GM23338 (cell line): ENCODE data around the gene PPP1CA. TPM values are rescaled to one million over a fixed set of nuclear protein-coding genes. Genes with fewer than 3 reads are reported as not detected.

ENCODE experiments used
- ATAC-seq: fragments of 200-7000 bp; cut with Tn5 transposase; 3 replicates; pipeline ENCODE4 v1.9.1; 2020
- DNase-seq: peaks from one replicate; pipeline ENCODE4 v3.0.0-alpha.2; 2015; ENCODE audit warnings: low spot score
- H2AFZ ChIP-seq: fragments of 200-600 bp; sonication (generic); 2 replicates; pipeline ENCODE4 v1.8.0; 2016; ENCODE audit warnings: antibody characterized with exemption, mild to moderate bottlenecking, moderate library complexity
- H3F3A ChIP-seq: fragments of 200-600 bp; sonication (generic); replicated peaks from 2 replicates; pipeline ENCODE4 v1.8.0; 2017; ENCODE audit warnings: antibody characterized with exemption, mixed run types, low read depth
- H3K27ac ChIP-seq: fragments of 200-600 bp; sonication (generic); 2 replicates; pipeline ENCODE4 v1.6.1; 2016; ENCODE audit warnings: low read depth
- H3K27me3 ChIP-seq: fragments of 200-600 bp; sonication (generic); 2 replicates; pipeline ENCODE4 v1.8.0; 2016; ENCODE audit warnings: mild to moderate bottlenecking, mixed run types, moderate library complexity; ENCODE audit not compliant: insufficient read depth
- H3K36me3 ChIP-seq: fragments of 200-600 bp; sonication (generic); 2 replicates; pipeline ENCODE4 v1.8.0; 2016; ENCODE audit warnings: mild to moderate bottlenecking; ENCODE audit not compliant: insufficient read depth
- H3K4me1 ChIP-seq: fragments of 200-600 bp; sonication (generic); 2 replicates; pipeline ENCODE4 v1.8.0; 2016; ENCODE audit warnings: mild to moderate bottlenecking, moderate library complexity; ENCODE audit not compliant: insufficient read depth
- H3K4me2 ChIP-seq: fragments of 200-600 bp; sonication (generic); 2 replicates; pipeline ENCODE4 v1.7.1; 2017; ENCODE audit warnings: mixed run types
- H3K4me3 ChIP-seq: fragments of 200-600 bp; sonication (generic); 2 replicates; pipeline ENCODE4 v1.6.1; 2016; ENCODE audit warnings: mixed run types
- H3K79me2 ChIP-seq: fragments of 200-600 bp; sonication (generic); replicated peaks from 2 replicates; pipeline ENCODE4 v1.8.0; 2017; ENCODE audit warnings: mild to moderate bottlenecking; ENCODE audit not compliant: insufficient read depth
- H3K9me2 ChIP-seq: fragments of 200-600 bp; sonication (generic); 2 replicates; pipeline ENCODE4 v1.8.0; 2017; ENCODE audit not compliant: insufficient read depth
- H4K20me1 ChIP-seq: fragments of 200-600 bp; sonication (generic); replicated peaks from 2 replicates; pipeline ENCODE4 v1.8.0; 2017; ENCODE audit warnings: mild to moderate bottlenecking; ENCODE audit not compliant: insufficient read depth
- H3K27ac Mint-ChIP-seq: 2 replicates; pipeline ENCODE4 v1.8.0; 2020; ENCODE audit warnings: inconsistent platforms, mild to moderate bottlenecking, moderate library complexity, mixed read lengths
- H3K27me3 Mint-ChIP-seq: 3 replicates; pipeline ENCODE4 v1.8.0; 2022; ENCODE audit warnings: low read depth, mild to moderate bottlenecking, moderate library complexity, mixed read lengths, inconsistent platforms; ENCODE audit not compliant: insufficient read depth, poor library complexity
- H3K36me3 Mint-ChIP-seq: 3 replicates; pipeline ENCODE4 v1.8.0; 2021; ENCODE audit warnings: low read depth, mild to moderate bottlenecking, inconsistent platforms, moderate library complexity, mixed read lengths
- H3K4me1 Mint-ChIP-seq: 3 replicates; pipeline ENCODE4 v1.8.0; 2020; ENCODE audit warnings: mild to moderate bottlenecking, inconsistent platforms, mixed read lengths
- H3K4me3 Mint-ChIP-seq: 3 replicates; pipeline ENCODE4 v1.8.0; 2021; ENCODE audit warnings: moderate library complexity, mild to moderate bottlenecking, inconsistent platforms, mixed read lengths
- H3K9me3 Mint-ChIP-seq: 3 replicates; pipeline ENCODE4 v1.8.0; 2020; ENCODE audit warnings: moderate library complexity, mild to moderate bottlenecking, inconsistent platforms, mixed read lengths
- CREB1 ChIP-seq: fragments of 250-450 bp; sonication (Bioruptor Pico); IDR thresholded peaks from 2 replicates; pipeline ENCODE4 v1.5.0; 2020; ENCODE audit warnings: low read depth, mild to moderate bottlenecking, moderate library complexity
- EZH2 ChIP-seq: fragments of 200-600 bp; sonication (generic); IDR thresholded peaks from one replicate; pipeline ENCODE4 v1.8.0; 2017; ENCODE audit warnings: antibody characterized with exemption, mild to moderate bottlenecking, low read depth; ENCODE audit not compliant: unreplicated experiment
- EZH2phosphoT487 ChIP-seq: fragments of 200-600 bp; sonication (generic); IDR thresholded peaks from one replicate; pipeline ENCODE4 v1.8.1; 2018; ENCODE audit warnings: antibody characterized with exemption; ENCODE audit not compliant: unreplicated experiment
- JUNB ChIP-seq: IDR thresholded peaks from one replicate; pipeline ENCODE4 v1.6.1; 2016; ENCODE audit warnings: antibody characterized with exemption; ENCODE audit not compliant: unreplicated experiment
- POLR2AphosphoS5 ChIP-seq: IDR thresholded peaks from 2 replicates; pipeline ENCODE4 v1.6.1; 2016; ENCODE audit warnings: antibody characterized with exemption, low read depth
- STAT1 ChIP-seq: IDR thresholded peaks from one replicate; pipeline ENCODE4 v1.6.1; 2016; ENCODE audit warnings: antibody characterized with exemption; ENCODE audit not compliant: unreplicated experiment
- ZNF114 ChIP-seq: fragments of 250-450 bp; sonication (Bioruptor Pico); IDR thresholded peaks from 2 replicates; pipeline ENCODE4 v1.5.0; 2020; ENCODE audit warnings: mild to moderate bottlenecking, moderate library complexity
- ZNF331 ChIP-seq: fragments of 250-450 bp; sonication (Bioruptor Pico); IDR thresholded peaks from 2 replicates; pipeline ENCODE4 v1.5.0; 2020; ENCODE audit warnings: low read depth, mild to moderate bottlenecking, moderate library complexity
- polyA plus RNA-seq: library from polyadenylated mRNA; unstranded; fragments of >200 nt; fragmentation: Nextera tagmentation; extraction: Ambion mirVana; gene quantifications from 2 replicates; pipeline ENCODE4 v1.2.1, GENCODE V29; 2016
- total RNA-seq: library from RNA; depleted of rRNA; stranded (reverse); fragments of >200 nt; shearing (Covaris generic); gene quantifications from 2 replicates; pipeline ENCODE4 v1.2.3, GENCODE V29; 2014
- TF ChIP-seq, protein P1 (sequence below), 2 experiments: fragments of 200-600 bp in 1 of 2; sonication (generic) in 1 of 2; conservative IDR thresholded peaks; 2 replicates each; pipeline versions ENCODE4 v1.5.1 to v1.6.1; 2016 to 2017; ENCODE audit warnings: antibody characterized with exemption in 2 of 2, low read depth in 2 of 2, mild to moderate bottlenecking in 2 of 2, moderate library complexity in 1 of 2
- TF ChIP-seq, protein P2 (sequence below): IDR thresholded peaks from 2 replicates; pipeline ENCODE4 v1.6.1; 2016; ENCODE audit warnings: antibody characterized with exemption
- TF ChIP-seq, protein P3 (sequence below): IDR thresholded peaks from one replicate; pipeline ENCODE4 v1.6.1; 2018; ENCODE audit warnings: antibody characterized with exemption; ENCODE audit not compliant: unreplicated experiment
- TF ChIP-seq, protein P4 (sequence below): fragments of 250-450 bp; sonication (Bioruptor Pico); IDR thresholded peaks from 2 replicates; pipeline ENCODE4 v1.5.0; 2020; ENCODE audit warnings: mild to moderate bottlenecking, moderate library complexity

Gene PPP1CA
- total and polyA plus RNA-seq, 2 experiments from 2014 or later = 217 to 237 TPM

DNA sequence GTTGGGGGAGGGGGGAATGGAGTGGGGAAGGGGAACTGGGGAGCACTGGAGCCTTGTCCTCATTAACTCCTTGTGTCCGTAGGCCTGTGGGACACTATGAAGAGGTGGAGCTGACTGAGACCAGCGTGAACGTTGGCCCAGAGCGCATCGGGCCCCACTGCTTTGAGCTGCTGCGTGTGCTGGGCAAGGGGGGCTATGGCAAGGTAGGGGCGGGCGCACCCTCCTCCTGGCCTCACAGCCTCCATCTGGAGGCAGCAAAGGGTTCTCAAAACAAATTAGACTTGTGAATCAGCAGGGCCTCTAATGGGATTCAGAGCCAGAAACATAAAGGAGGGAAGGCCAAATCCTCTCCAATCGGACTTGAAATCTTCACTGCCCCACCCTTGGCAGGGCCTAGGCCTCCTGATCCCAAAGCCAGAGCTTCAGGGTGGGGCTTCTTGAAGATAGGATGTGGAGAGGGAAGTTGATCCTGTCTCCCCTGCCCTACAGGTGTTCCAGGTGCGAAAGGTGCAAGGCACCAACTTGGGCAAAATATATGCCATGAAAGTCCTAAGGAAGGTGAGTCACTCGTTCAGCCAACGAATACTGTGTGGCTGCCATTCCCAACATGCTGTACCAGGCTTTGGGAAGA, 27.5 kb upstream of the PPP1CA start:
- peak overlapping the region; percentile 99 for H3K4me3 ChIP-seq
- H3K36me3 Mint-ChIP-seq = peaks cover 16% of the 10 kb centered on the region
- H3K4me3 Mint-ChIP-seq = peak overlapping the region; percentile 92
- H3K36me3 ChIP-seq = no peaks in the 10 kb centered on the region
- no peaks in the 10 kb centered on the region for H3K9me2 ChIP-seq
- H3K4me2 ChIP-seq = peak overlapping the region; percentile 98
- ATAC-seq (peak; percentile 4; the same call in 2 of the 3 replicates), DNase-seq (no peak)
- no peaks in the 10 kb centered on the region; the same call in 1 of the 3 replicates for H3K9me3 Mint-ChIP-seq
- H4K20me1 ChIP-seq = no peaks in the 10 kb centered on the region
- peaks cover 3% of the 10 kb centered on the region for H3K4me1 Mint-ChIP-seq
- H3K27me3 Mint-ChIP-seq = peaks cover 18% of the 10 kb centered on the region
- H2AFZ ChIP-seq = no peak overlapping the region
- peaks cover 11% of the 10 kb centered on the region for H3K79me2 ChIP-seq
- peaks cover 13% of the 10 kb centered on the region; the same call in 1 of the 2 replicates for H3F3A ChIP-seq
- H3K4me1 ChIP-seq = peaks cover 6% of the 10 kb centered on the region; the same call in 1 of the 2 replicates
- H3K27ac Mint-ChIP-seq = peak overlapping the region; percentile 92
- TF ChIP-seq POLR2AphosphoS5 (no peak), ZNF114 (CRISPR knock-in tag) (no peak), EZH2 (no peak), EZH2phosphoT487 (no peak), JUNB (no peak), STAT1 (no peak), CREB1 (CRISPR knock-in tag) (no peak), ZNF331 (no peak)
- TF ChIP-seq, protein P1, sequence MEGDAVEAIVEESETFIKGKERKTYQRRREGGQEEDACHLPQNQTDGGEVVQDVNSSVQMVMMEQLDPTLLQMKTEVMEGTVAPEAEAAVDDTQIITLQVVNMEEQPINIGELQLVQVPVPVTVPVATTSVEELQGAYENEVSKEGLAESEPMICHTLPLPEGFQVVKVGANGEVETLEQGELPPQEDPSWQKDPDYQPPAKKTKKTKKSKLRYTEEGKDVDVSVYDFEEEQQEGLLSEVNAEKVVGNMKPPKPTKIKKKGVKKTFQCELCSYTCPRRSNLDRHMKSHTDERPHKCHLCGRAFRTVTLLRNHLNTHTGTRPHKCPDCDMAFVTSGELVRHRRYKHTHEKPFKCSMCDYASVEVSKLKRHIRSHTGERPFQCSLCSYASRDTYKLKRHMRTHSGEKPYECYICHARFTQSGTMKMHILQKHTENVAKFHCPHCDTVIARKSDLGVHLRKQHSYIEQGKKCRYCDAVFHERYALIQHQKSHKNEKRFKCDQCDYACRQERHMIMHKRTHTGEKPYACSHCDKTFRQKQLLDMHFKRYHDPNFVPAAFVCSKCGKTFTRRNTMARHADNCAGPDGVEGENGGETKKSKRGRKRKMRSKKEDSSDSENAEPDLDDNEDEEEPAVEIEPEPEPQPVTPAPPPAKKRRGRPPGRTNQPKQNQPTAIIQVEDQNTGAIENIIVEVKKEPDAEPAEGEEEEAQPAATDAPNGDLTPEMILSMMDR (conservative IDR thresholded peaks at IDR 0.05; ENCODE audit: low read depth in 2 of 2) = no peak
- TF ChIP-seq, protein P2, sequence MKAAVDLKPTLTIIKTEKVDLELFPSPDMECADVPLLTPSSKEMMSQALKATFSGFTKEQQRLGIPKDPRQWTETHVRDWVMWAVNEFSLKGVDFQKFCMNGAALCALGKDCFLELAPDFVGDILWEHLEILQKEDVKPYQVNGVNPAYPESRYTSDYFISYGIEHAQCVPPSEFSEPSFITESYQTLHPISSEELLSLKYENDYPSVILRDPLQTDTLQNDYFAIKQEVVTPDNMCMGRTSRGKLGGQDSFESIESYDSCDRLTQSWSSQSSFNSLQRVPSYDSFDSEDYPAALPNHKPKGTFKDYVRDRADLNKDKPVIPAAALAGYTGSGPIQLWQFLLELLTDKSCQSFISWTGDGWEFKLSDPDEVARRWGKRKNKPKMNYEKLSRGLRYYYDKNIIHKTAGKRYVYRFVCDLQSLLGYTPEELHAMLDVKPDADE = no peak
- TF ChIP-seq, protein P3, sequence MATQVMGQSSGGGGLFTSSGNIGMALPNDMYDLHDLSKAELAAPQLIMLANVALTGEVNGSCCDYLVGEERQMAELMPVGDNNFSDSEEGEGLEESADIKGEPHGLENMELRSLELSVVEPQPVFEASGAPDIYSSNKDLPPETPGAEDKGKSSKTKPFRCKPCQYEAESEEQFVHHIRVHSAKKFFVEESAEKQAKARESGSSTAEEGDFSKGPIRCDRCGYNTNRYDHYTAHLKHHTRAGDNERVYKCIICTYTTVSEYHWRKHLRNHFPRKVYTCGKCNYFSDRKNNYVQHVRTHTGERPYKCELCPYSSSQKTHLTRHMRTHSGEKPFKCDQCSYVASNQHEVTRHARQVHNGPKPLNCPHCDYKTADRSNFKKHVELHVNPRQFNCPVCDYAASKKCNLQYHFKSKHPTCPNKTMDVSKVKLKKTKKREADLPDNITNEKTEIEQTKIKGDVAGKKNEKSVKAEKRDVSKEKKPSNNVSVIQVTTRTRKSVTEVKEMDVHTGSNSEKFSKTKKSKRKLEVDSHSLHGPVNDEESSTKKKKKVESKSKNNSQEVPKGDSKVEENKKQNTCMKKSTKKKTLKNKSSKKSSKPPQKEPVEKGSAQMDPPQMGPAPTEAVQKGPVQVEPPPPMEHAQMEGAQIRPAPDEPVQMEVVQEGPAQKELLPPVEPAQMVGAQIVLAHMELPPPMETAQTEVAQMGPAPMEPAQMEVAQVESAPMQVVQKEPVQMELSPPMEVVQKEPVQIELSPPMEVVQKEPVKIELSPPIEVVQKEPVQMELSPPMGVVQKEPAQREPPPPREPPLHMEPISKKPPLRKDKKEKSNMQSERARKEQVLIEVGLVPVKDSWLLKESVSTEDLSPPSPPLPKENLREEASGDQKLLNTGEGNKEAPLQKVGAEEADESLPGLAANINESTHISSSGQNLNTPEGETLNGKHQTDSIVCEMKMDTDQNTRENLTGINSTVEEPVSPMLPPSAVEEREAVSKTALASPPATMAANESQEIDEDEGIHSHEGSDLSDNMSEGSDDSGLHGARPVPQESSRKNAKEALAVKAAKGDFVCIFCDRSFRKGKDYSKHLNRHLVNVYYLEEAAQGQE = no peak
- TF ChIP-seq, protein P4, sequence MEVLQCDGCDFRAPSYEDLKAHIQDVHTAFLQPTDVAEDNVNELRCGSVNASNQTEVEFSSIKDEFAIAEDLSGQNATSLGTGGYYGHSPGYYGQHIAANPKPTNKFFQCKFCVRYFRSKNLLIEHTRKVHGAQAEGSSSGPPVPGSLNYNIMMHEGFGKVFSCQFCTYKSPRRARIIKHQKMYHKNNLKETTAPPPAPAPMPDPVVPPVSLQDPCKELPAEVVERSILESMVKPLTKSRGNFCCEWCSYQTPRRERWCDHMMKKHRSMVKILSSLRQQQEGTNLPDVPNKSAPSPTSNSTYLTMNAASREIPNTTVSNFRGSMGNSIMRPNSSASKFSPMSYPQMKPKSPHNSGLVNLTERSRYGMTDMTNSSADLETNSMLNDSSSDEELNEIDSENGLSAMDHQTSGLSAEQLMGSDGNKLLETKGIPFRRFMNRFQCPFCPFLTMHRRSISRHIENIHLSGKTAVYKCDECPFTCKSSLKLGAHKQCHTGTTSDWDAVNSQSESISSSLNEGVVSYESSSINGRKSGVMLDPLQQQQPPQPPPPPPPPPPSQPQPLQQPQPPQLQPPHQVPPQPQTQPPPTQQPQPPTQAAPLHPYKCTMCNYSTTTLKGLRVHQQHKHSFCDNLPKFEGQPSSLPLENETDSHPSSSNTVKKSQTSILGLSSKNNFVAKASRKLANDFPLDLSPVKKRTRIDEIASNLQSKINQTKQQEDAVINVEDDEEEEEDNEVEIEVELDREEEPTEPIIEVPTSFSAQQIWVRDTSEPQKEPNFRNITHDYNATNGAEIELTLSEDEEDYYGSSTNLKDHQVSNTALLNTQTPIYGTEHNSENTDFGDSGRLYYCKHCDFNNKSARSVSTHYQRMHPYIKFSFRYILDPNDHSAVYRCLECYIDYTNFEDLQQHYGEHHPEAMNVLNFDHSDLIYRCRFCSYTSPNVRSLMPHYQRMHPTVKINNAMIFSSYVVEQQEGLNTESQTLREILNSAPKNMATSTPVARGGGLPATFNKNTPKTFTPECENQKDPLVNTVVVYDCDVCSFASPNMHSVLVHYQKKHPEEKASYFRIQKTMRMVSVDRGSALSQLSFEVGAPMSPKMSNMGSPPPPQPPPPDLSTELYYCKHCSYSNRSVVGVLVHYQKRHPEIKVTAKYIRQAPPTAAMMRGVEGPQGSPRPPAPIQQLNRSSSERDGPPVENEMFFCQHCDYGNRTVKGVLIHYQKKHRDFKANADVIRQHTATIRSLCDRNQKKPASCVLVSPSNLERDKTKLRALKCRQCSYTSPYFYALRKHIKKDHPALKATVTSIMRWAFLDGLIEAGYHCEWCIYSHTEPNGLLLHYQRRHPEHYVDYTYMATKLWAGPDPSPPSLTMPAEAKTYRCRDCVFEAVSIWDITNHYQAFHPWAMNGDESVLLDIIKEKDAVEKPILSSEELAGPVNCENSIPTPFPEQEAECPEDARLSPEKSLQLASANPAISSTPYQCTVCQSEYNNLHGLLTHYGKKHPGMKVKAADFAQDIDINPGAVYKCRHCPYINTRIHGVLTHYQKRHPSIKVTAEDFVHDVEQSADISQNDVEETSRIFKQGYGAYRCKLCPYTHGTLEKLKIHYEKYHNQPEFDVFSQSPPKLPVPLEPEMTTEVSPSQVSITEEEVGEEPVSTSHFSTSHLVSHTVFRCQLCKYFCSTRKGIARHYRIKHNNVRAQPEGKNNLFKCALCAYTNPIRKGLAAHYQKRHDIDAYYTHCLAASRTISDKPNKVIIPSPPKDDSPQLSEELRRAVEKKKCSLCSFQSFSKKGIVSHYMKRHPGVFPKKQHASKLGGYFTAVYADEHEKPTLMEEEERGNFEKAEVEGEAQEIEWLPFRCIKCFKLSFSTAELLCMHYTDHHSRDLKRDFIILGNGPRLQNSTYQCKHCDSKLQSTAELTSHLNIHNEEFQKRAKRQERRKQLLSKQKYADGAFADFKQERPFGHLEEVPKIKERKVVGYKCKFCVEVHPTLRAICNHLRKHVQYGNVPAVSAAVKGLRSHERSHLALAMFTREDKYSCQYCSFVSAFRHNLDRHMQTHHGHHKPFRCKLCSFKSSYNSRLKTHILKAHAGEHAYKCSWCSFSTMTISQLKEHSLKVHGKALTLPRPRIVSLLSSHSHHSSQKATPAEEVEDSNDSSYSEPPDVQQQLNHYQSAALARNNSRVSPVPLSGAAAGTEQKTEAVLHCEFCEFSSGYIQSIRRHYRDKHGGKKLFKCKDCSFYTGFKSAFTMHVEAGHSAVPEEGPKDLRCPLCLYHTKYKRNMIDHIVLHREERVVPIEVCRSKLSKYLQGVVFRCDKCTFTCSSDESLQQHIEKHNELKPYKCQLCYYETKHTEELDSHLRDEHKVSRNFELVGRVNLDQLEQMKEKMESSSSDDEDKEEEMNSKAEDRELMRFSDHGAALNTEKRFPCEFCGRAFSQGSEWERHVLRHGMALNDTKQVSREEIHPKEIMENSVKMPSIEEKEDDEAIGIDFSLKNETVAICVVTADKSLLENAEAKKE (CRISPR knock-in tag) = no peak
- no peak overlapping the region for H3K27ac ChIP-seq
- H3K27me3 ChIP-seq = no peaks in the 10 kb centered on the region
